Testis (tissue), 3 donors: ENCODE data around the gene SPTLC2. TPM values are rescaled to one million over a fixed set of nuclear protein-coding genes. Genes with fewer than 3 reads are reported as not detected.

ENCODE experiments used
- DNase-seq: peaks from one replicate; pipeline ENCODE4 v3.0.0-alpha.2; 2019
- H3K27ac ChIP-seq, 2 donors: fragments of 200-600 bp; sonication (generic); one replicate each; pipeline ENCODE4 v1.5.1; 2019
- H3K27me3 ChIP-seq: fragments of 200-600 bp; sonication (generic); one replicate; pipeline ENCODE4 v1.5.1; 2019
- H3K36me3 ChIP-seq: fragments of 200-600 bp; sonication (generic); one replicate; pipeline ENCODE4 v1.5.1; 2017; ENCODE audit warnings: low read depth; ENCODE audit errors: missing control alignments
- H3K4me1 ChIP-seq: fragments of 200-600 bp; sonication (generic); one replicate; pipeline ENCODE4 v1.5.1; 2019
- H3K4me3 ChIP-seq, 2 donors: fragments of 200-600 bp; sonication (generic); one replicate each; pipeline ENCODE4 v1.5.1; 2017 to 2019
- H3K9me3 ChIP-seq: fragments of 200-600 bp; sonication (generic); one replicate; pipeline ENCODE4 v1.5.1; 2017
- POLR2A ChIP-seq: fragments of 450-650 bp; IDR thresholded peaks from one replicate; pipeline ENCODE4 v1.6.1; 2017; ENCODE audit warnings: antibody characterized with exemption, mild to moderate bottlenecking, moderate library complexity
- WGBS, 2 donors: methylation state at CpG; one replicate each; pipeline ENCODE4 v1.1.5; 2018; 5-methylcytosine and 5-hydroxymethylcytosine counted together
- intact Hi-C: fragments of 100-400 bp; cut with DNase I; formaldehyde crosslinking; loops from one replicate; pipeline ENCODE4 v1.15.1; 2023; ENCODE audit warnings: low total_unique reads
- polyA plus RNA-seq: library from polyadenylated mRNA; stranded (reverse); fragments of 350-450 nt; fragmentation: Illumina TruSeq; extraction: RNeasy Lipid Tissue Mini Kit (QIAGEN cat#74804); gene quantifications from one replicate; pipeline ENCODE4 v1.2.3, GENCODE V29; 2014; ENCODE audit warnings: low read depth, low replicate concordance; ENCODE audit not compliant: insufficient read depth
- total RNA-seq, 2 donors: library from RNA; depleted of rRNA; stranded (reverse); fragments of >200 nt; gene quantifications; one replicate each; pipeline ENCODE4 v1.2.3, GENCODE V29; 2016
- TF ChIP-seq, protein P1 (sequence below), 3 experiments: fragments of 450-650 bp in 2 of 3; fragments of 200-600 bp in 1 of 3; sonication (generic) in 1 of 3; IDR thresholded peaks; one replicate each; pipeline ENCODE4 v1.5.1; 2016 to 2019; ENCODE audit warnings: antibody characterized with exemption in 3 of 3, mild to moderate bottlenecking in 2 of 3, moderate library complexity in 1 of 3

SPTLC2 gene
- total and polyA plus RNA-seq, 3 donors from 2014 or later: 11.1 to 24.5 (median 21.5) TPM

DNA sequence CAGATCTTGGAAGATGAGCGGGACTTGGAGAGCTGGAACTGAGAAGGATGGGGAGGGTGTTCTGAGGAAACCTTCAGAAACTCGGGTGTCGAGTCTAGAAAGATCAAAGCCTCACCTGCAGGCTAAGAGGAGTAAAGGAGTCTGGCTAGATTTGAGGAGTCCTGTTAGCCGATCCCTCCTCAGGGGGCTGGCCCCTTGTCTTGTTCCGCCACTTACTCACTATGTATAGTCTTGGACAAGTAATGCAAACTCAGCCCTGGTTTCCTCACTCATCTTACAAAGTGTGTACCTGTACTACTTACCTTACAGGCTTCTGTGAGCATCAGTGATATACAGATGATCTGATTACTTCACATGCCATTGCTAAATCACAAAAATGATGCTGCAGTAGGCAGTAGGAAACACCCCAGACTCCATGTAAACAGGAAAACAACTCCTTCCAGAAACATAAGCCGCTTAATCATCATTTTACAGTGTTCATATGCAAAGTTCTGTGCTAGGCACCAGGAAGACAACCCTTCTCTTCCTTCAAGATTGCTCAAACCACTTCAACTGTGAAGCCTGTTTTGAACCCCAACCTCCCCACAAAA is 2.0 kb upstream of the SPTLC2 start:
- Histone ChIP-seq H3K36me3 (no peaks in the 10 kb centered on the region), H3K27ac (no peak overlapping the region), H3K4me1 (peaks cover 3% of the 10 kb centered on the region), H3K9me3 (no peaks in the 10 kb centered on the region), H3K27me3 (no peaks in the 10 kb centered on the region), H3K4me3 (no peak overlapping the region)
- DNase-seq: no peak
- WGBS, 2 donors: 82 to 86% methylated on average over 6 of the region's 6 CpGs
- TF ChIP-seq, protein P1, sequence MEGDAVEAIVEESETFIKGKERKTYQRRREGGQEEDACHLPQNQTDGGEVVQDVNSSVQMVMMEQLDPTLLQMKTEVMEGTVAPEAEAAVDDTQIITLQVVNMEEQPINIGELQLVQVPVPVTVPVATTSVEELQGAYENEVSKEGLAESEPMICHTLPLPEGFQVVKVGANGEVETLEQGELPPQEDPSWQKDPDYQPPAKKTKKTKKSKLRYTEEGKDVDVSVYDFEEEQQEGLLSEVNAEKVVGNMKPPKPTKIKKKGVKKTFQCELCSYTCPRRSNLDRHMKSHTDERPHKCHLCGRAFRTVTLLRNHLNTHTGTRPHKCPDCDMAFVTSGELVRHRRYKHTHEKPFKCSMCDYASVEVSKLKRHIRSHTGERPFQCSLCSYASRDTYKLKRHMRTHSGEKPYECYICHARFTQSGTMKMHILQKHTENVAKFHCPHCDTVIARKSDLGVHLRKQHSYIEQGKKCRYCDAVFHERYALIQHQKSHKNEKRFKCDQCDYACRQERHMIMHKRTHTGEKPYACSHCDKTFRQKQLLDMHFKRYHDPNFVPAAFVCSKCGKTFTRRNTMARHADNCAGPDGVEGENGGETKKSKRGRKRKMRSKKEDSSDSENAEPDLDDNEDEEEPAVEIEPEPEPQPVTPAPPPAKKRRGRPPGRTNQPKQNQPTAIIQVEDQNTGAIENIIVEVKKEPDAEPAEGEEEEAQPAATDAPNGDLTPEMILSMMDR (IDR thresholded peaks at IDR 0.05): no peak
- no peak for TF ChIP-seq POLR2A
- intact Hi-C loops: no loop called here

DNA sequence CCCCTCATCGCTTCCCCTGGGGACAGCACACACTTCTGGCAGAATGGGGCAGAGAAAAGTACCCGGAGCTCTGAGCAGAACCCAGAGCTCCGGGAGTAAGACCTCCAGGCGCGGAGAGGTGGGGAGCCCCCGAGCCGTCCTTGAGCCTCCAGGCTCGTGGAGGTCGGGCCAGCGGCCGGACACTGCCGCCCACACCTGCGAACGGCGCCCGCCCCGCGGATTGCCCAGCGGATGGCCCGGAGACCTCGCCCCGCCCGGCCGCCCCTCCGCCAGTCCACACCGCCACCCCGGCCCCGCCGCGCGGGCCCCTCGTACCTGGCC is 344 bp downstream of the SPTLC2 start:
- peak overlapping the region in 1 of 2 donors; percentile 89 for H3K27ac ChIP-seq
- WGBS, 2 donors: 0% methylated on average over 18 of the region's 32 CpGs; no CpG with 5 or more reads in 1 of the 2 donors

DNA sequence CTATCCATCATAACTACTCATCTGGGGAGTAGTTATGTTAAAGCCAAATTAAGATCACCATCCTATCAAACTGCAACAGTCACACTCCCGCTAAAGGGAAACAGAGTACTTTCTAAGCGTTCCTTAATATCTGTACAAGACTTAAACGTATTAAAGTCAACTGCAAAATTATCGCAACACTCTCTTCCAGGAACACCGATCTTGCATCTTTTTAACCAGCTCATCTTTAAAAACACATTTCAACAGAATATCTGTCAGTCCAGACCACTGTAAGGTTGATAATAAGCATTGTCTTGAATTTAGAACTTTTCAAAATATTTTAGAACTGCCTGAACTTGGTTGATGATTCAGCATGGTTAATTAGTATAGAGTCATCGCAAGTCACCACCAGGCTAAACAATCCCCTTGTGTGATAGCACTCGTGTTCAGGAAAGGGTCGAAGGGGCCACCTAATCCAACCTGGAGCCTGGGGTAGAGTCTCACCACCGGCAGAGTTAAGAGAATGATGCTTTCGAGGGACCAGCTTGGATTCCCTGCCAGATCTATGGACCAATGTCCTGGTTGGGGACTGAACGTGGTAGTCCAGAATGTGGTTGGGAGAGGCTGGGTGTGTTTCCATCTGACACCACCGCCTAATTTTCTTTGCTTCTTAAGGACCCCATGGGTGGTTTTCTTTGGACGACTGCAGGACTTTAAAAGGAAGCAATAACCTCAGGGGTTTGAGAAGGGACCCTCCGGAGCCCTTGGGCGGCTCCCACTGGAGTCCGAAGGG is 890 bp downstream of the SPTLC2 start:
- no peaks in the 10 kb centered on the region for H3K27me3 ChIP-seq
- peak overlapping the region; percentile 74 to 96 for H3K4me3 ChIP-seq
- WGBS, 2 donors: 3% methylated on average over 12 to 16 of the region's 16 CpGs
- DNase-seq: no peak
- intact Hi-C loops: no loop called here
- H3K4me1 ChIP-seq: peaks cover 3% of the 10 kb centered on the region
- TF ChIP-seq, protein P1 (IDR thresholded peaks at IDR 0.05): no peak
- TF ChIP-seq POLR2A: no peak
- peak overlapping the region in 1 of 2 donors; percentile 89 for H3K27ac ChIP-seq
- H3K36me3 ChIP-seq: no peaks in the 10 kb centered on the region
- no peaks in the 10 kb centered on the region for H3K9me3 ChIP-seq

More for the DNA sequence above, 344 bp downstream of the SPTLC2 start:
- TF ChIP-seq, protein P1 (IDR thresholded peaks at IDR 0.05): no peak
- no peak for TF ChIP-seq POLR2A
- Histone ChIP-seq H3K4me3 (peak overlapping the region; percentile 74 to 96), H3K36me3 (no peaks in the 10 kb centered on the region), H3K9me3 (no peaks in the 10 kb centered on the region), H3K4me1 (peaks cover 3% of the 10 kb centered on the region), H3K27me3 (no peaks in the 10 kb centered on the region)
- peak; percentile 31 for DNase-seq
- intact Hi-C loops: no loop called here

DNA sequence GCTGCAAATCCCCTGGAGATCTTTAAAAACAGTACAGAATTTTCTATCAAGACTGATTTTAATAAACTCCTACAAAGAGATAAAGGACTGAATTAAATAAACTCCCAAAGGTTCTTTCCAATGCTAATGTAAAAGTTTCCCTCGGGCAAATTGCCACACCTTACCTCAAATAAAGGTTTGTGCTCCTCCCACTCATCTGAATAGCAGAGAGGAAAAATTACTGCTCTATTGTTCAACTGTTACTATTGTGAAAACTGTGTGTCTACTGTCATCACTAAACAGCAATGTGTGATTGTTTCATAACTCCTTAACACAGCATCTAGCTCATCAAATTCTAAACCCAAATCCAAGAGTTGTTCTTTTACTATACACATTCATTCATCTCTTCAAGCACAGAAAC is 3.2 kb downstream of the SPTLC2 start:
- WGBS, 2 donors: 53 to 54% methylated on average over 1 of the region's 1 CpG
- DNase-seq: no peak
- intact Hi-C loops: no loop called here
- no peaks in the 10 kb centered on the region for H3K36me3 ChIP-seq
- TF ChIP-seq, protein P1 (IDR thresholded peaks at IDR 0.05): no peak
- TF ChIP-seq POLR2A: no peak
- H3K4me1 ChIP-seq: peaks cover 3% of the 10 kb centered on the region
- no peaks in the 10 kb centered on the region for H3K27me3 ChIP-seq
- H3K9me3 ChIP-seq: no peaks in the 10 kb centered on the region
- H3K4me3 ChIP-seq: no peak overlapping the region
- H3K27ac ChIP-seq: no peak overlapping the region
